CD14-positive monocyte (primary cell): ENCODE results near the gene CRNN. TPM values are rescaled to one million over a fixed set of nuclear protein-coding genes. Genes with fewer than 3 reads are reported as not detected.

Source experiments
- DNase-seq, 3 donors: peaks; one replicate each; pipeline ENCODE4 v3.0.0-alpha.2; 2011 to 2022
- H2AFZ ChIP-seq: 2 replicates; pipeline ENCODE4 v1.6.0; 2012; ENCODE audit warnings: mild to moderate bottlenecking, low read depth, low read length, inconsistent platforms; ENCODE audit not compliant: insufficient read depth, poor library complexity, severe bottlenecking
- H3K27ac ChIP-seq, 2 donors: 1 replicate in 1 of 2; 2 replicates in 1 of 2; pipeline ENCODE4 v1.5.1; 2012 to 2013; ENCODE audit warnings: low read length in 2 of 2, control low read depth in 1 of 2, inconsistent platforms in 1 of 2, low read depth in 1 of 2, mild to moderate bottlenecking in 1 of 2
- H3K27me3 ChIP-seq, 2 donors: one replicate each; pipeline versions ENCODE4 v1.6.0 to v1.6.1; 2011 to 2013; ENCODE audit warnings: low read length in 2 of 2; ENCODE audit not compliant: control insufficient read depth in 2 of 2, insufficient read depth in 2 of 2
- H3K36me3 ChIP-seq, 2 donors: replicated peaks in 1 of 2; 1 replicate in 1 of 2; 2 replicates in 1 of 2; pipeline versions ENCODE4 v1.5.1 to v1.6.1; 2012 to 2013; ENCODE audit warnings: low read length in 2 of 2, control low read depth in 1 of 2, inconsistent platforms in 1 of 2, mild to moderate bottlenecking in 1 of 2; ENCODE audit not compliant: insufficient read depth in 2 of 2, control insufficient read depth in 1 of 2
- H3K4me1 ChIP-seq, 2 donors: 1 replicate in 1 of 2; 2 replicates in 1 of 2; pipeline versions ENCODE4 v1.5.1 to v1.6.1; 2012 to 2013; ENCODE audit warnings: low read length in 2 of 2, control low read depth in 1 of 2, inconsistent platforms in 1 of 2, mild to moderate bottlenecking in 1 of 2, moderate library complexity in 1 of 2; ENCODE audit not compliant: insufficient read depth in 2 of 2, control insufficient read depth in 1 of 2
- H3K4me2 ChIP-seq: replicated peaks from 2 replicates; pipeline ENCODE3; 2012; ENCODE audit warnings: low read length, moderate library complexity, mild to moderate bottlenecking; ENCODE audit not compliant: poor library complexity, severe bottlenecking; ENCODE audit errors: extremely low read depth
- H3K4me3 ChIP-seq, 3 experiments: fragments of 200-600 bp in 1 of 3; sonication (generic) in 1 of 3; replicated peaks in 1 of 3; 1 replicate in 2 of 3; 2 replicates in 1 of 3; pipeline ENCODE4 v1.5.1; 2011 to 2013; ENCODE audit warnings: low read length in 3 of 3, mild to moderate bottlenecking in 3 of 3, control low read depth in 2 of 3, low read depth in 2 of 3, inconsistent platforms in 1 of 3, moderate library complexity in 1 of 3
- H3K79me2 ChIP-seq: 2 replicates; pipeline ENCODE4 v1.6.0; 2012; ENCODE audit warnings: mild to moderate bottlenecking, control low read depth, inconsistent platforms, low read length, moderate library complexity; ENCODE audit not compliant: insufficient read depth
- H3K9ac ChIP-seq: 2 replicates; pipeline ENCODE4 v1.6.0; 2017; ENCODE audit warnings: low read length, mild to moderate bottlenecking; ENCODE audit not compliant: insufficient read depth, poor library complexity, severe bottlenecking
- H3K9me3 ChIP-seq, 2 donors: replicated peaks in 1 of 2; 1 replicate in 1 of 2; 2 replicates in 1 of 2; pipeline versions ENCODE4 v1.5.1 to v1.6.1; 2012 to 2013; ENCODE audit warnings: low read length in 2 of 2, control low read depth in 1 of 2; ENCODE audit not compliant: control insufficient read depth in 1 of 2, insufficient read depth in 1 of 2
- H4K20me1 ChIP-seq: 2 replicates; pipeline ENCODE4 v1.6.0; 2012; ENCODE audit warnings: mild to moderate bottlenecking, low read length, control low read depth, moderate library complexity; ENCODE audit not compliant: insufficient read depth
- H3K27ac Mint-ChIP-seq, 7 donors: one replicate each; pipeline ENCODE4 v1.8.0; 2020; ENCODE audit warnings: mild to moderate bottlenecking in 7 of 7, mixed read lengths in 7 of 7, moderate library complexity in 6 of 7, inconsistent platforms in 2 of 7
- H3K27me3 Mint-ChIP-seq, 3 donors: one replicate each; pipeline ENCODE4 v1.8.0; 2021 to 2022; ENCODE audit warnings: low read depth in 3 of 3, mild to moderate bottlenecking in 3 of 3, mixed read lengths in 3 of 3, moderate library complexity in 3 of 3, inconsistent platforms in 1 of 3
- H3K36me3 Mint-ChIP-seq, 2 donors: one replicate each; pipeline ENCODE4 v1.8.0; 2020; ENCODE audit warnings: mixed read lengths in 2 of 2, inconsistent platforms in 1 of 2, mild to moderate bottlenecking in 1 of 2
- H3K4me1 Mint-ChIP-seq: one replicate; pipeline ENCODE4 v1.8.0; 2020; ENCODE audit warnings: mild to moderate bottlenecking, mixed read lengths
- H3K4me3 Mint-ChIP-seq, 2 donors: one replicate each; pipeline ENCODE4 v1.8.0; 2020; ENCODE audit warnings: mild to moderate bottlenecking in 2 of 2, mixed read lengths in 2 of 2, moderate library complexity in 1 of 2
- H3K9me3 Mint-ChIP-seq, 7 donors: one replicate each; pipeline ENCODE4 v1.8.0; 2020 to 2022; ENCODE audit warnings: mixed read lengths in 7 of 7, mild to moderate bottlenecking in 6 of 7, moderate library complexity in 6 of 7, inconsistent platforms in 2 of 7
- CTCF ChIP-seq: fragments of 200-600 bp; IDR thresholded peaks from one replicate; pipeline ENCODE4 v1.8.0; 2022; ENCODE audit warnings: antibody characterized with exemption, mild to moderate bottlenecking
- WGBS: methylation state at CpG from one replicate; pipeline ENCODE4 v1.1.5; 2013; ENCODE audit warnings: missing lambda C conversion rate; ENCODE audit not compliant: insufficient coverage; 5-methylcytosine and 5-hydroxymethylcytosine counted together
- intact Hi-C, 2 donors: fragments of 100-400 bp; cut with micrococcal nuclease; formaldehyde crosslinking; loops; one replicate each; pipeline versions ENCODE4 v1.15.0 to v1.15.1; 2023
- polyA plus RNA-seq, 3 donors: library from polyadenylated mRNA; depleted of rRNA in 1 of 3; unstranded in 2 of 3; stranded (reverse) in 1 of 3; fragments of 300-500 nt in 2 of 3; fragments of >200 nt in 1 of 3; fragmentation: Illumina TruSeq in 2 of 3; gene quantifications; 1 replicate in 2 of 3; 2 replicates in 1 of 3; pipeline ENCODE4 v1.2.3, GENCODE V29; 2012 to 2021

Gene CRNN
- polyA plus RNA-seq, 3 donors, result not detected

GRCh38 chr1:152411134-152411533 lies 2.9 kb downstream of the CRNN start:
- intact Hi-C loops, result no loop called here
- Mint-ChIP-seq H3K4me1 (no peaks in the 10 kb centered on the region), H3K27ac (no peak overlapping the region), H3K36me3 (no peaks in the 10 kb centered on the region), H3K27me3 (peaks cover 8 to 13% (median 11%) of the 10 kb centered on the region in 3 donors), H3K9me3 (peaks cover 0 to 7% (median 0%) of the 10 kb centered on the region in 7 donors), H3K4me3 (no peak overlapping the region)
- no peak for DNase-seq
- WGBS, result 80% methylated on average over 2 of the region's 2 CpGs
- Histone ChIP-seq H3K9me3 (no peaks in the 10 kb centered on the region), H3K4me2 (no peak overlapping the region), H3K79me2 (no peaks in the 10 kb centered on the region), H3K27me3 (peaks cover 0 to 2% of the 10 kb centered on the region in 2 donors), H3K36me3 (no peaks in the 10 kb centered on the region), H3K9ac (no peak overlapping the region), H3K4me1 (no peaks in the 10 kb centered on the region), H3K4me3 (no peak overlapping the region), H2AFZ (no peak overlapping the region), H3K27ac (no peak overlapping the region), H4K20me1 (no peaks in the 10 kb centered on the region)
- no peak for TF ChIP-seq CTCF

GRCh38 chr1:152410599-152410998 lies 3.5 kb downstream of the CRNN start:
- no peak overlapping the region for H3K4me2 ChIP-seq
- Mint-ChIP-seq H3K36me3 (no peaks in the 10 kb centered on the region), H3K27me3 (peaks cover 7 to 13% (median 11%) of the 10 kb centered on the region in 3 donors), H3K4me1 (no peaks in the 10 kb centered on the region), H3K4me3 (no peak overlapping the region), H3K9me3 (peaks cover 0 to 7% (median under 1%) of the 10 kb centered on the region in 7 donors), H3K27ac (no peak overlapping the region)
- intact Hi-C loops, result no loop called here
- H4K20me1 ChIP-seq, result no peaks in the 10 kb centered on the region
- no peaks in the 10 kb centered on the region for H3K9me3 ChIP-seq
- H3K36me3 ChIP-seq, result no peaks in the 10 kb centered on the region
- H3K27ac ChIP-seq, result no peak overlapping the region
- H3K4me1 ChIP-seq, result no peaks in the 10 kb centered on the region
- H3K4me3 ChIP-seq, result no peak overlapping the region
- no peak overlapping the region for H2AFZ ChIP-seq
- DNase-seq, result no peak
- no peak overlapping the region for H3K9ac ChIP-seq
- TF ChIP-seq CTCF, result no peak
- H3K79me2 ChIP-seq, result no peaks in the 10 kb centered on the region
- 98% methylated on average over 5 of the region's 7 CpGs for WGBS
- H3K27me3 ChIP-seq, result peaks cover 0 to 2% of the 10 kb centered on the region in 2 donors
